Measurements from ENCODE around the gene CYP27C1.

CYP27C1 gene

DNA sequence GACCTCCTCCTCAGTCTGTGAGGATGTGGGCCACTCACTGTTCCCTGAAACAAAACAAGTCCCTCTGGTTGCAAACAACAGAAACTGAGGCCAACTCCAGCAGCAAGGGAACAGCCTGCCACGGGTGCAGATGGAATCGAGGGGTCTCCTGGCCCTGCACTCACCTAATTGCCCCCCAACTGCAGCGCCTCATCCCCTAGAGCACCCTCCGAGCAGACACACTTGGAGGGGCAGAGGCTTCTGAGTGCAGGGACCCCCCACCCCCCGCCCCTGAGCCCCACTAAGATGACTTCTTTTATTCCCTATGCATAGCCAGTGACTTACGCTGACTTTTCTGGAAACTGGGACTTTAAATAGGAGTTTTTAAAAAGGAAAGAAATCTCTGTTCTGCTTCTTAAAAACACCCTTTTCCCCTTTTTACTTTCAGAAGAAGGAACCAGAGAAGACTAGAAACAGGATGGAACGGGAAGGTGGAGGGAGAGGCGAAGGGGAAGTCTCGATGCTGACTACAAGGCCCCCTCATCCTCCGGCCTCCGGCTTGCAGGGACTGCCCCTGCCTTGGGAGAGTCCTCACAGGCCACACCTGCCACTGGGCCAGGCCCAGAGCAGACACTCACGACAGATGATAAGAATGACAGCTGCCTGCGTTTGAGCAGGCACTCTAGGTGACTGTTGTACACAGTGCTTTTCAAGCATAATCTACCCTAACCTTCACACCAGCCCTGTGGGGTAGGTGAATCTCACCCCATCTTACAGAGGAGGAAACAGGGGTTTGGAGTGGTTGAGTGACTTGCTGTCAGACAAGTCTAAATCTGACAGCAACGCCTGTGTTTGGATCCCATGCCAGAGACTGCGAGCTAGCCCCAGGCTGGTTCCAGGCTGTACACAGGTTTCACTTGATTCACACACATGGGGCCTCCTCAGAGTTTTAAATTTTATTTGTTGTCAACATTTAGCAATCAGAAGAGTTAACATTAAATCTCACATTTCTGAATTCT, 85.0 kb downstream of the CYP27C1 start:
- no peak overlapping the region for H3K27ac ChIP-seq
- TF ChIP-seq, protein P1, sequence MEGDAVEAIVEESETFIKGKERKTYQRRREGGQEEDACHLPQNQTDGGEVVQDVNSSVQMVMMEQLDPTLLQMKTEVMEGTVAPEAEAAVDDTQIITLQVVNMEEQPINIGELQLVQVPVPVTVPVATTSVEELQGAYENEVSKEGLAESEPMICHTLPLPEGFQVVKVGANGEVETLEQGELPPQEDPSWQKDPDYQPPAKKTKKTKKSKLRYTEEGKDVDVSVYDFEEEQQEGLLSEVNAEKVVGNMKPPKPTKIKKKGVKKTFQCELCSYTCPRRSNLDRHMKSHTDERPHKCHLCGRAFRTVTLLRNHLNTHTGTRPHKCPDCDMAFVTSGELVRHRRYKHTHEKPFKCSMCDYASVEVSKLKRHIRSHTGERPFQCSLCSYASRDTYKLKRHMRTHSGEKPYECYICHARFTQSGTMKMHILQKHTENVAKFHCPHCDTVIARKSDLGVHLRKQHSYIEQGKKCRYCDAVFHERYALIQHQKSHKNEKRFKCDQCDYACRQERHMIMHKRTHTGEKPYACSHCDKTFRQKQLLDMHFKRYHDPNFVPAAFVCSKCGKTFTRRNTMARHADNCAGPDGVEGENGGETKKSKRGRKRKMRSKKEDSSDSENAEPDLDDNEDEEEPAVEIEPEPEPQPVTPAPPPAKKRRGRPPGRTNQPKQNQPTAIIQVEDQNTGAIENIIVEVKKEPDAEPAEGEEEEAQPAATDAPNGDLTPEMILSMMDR (conservative IDR thresholded peaks at IDR 0.05): no peak

DNA sequence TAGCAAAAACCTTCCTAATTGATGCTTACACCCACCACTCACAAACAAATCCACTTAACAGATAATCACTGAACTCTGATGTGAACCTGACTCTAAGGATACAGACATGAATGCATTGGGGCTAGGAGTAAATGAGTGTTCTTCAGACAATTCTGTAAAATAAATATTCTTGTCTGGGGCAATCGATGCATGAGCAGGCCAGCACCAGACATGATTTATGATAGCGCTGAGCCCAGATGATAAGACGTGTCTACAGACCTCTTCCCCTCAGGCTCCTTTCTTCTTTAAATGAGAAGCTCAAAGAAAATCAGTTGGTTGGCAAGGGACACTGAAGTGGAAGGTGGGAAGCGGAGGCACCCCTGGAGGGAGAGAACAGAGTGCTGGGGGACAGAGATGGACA, 85.9 kb downstream of the CYP27C1 start:
- H3K27ac ChIP-seq: no peak overlapping the region
- TF ChIP-seq, protein P1 (conservative IDR thresholded peaks at IDR 0.05): no peak

Data from VCaP (cell line).